Body of pancreas (tissue), 4 donors: ENCODE measurements around the gene RPA4. TPM values are rescaled to one million over a fixed set of nuclear protein-coding genes. Genes with fewer than 3 reads are reported as not detected.
"Not testable (repeated sequence)": the region's sequence is repeated elsewhere in the genome, so short reads cannot be mapped to it uniquely, and the experiment has no call there.

Source experiments
- ATAC-seq: fragments of 150-250 bp; one replicate; pipeline ENCODE4 v1.9.1; 2016
- DNase-seq, 4 donors: peaks; one replicate each; pipeline ENCODE4 v3.0.0-alpha.2; 2019
- H3K27ac ChIP-seq, 4 donors: fragments of 200-600 bp; sonication (generic); 1 replicate in 3 of 4; 2 replicates in 1 of 4; pipeline versions ENCODE4 v1.5.1 to v1.6.1; 2016 to 2019; ENCODE audit warnings: mild to moderate bottlenecking in 1 of 4, mixed read lengths in 1 of 4, moderate library complexity in 1 of 4
- H3K27me3 ChIP-seq, 2 donors: fragments of 200-600 bp; sonication (generic); one replicate each; pipeline ENCODE4 v1.6.0; 2016; ENCODE audit warnings: mild to moderate bottlenecking in 1 of 2
- H3K36me3 ChIP-seq, 2 donors: fragments of 200-600 bp; sonication (generic); replicated peaks in 1 of 2; 2 replicates each; pipeline ENCODE4 v1.5.1; 2016; ENCODE audit warnings: low read depth in 2 of 2; ENCODE audit not compliant: insufficient read depth in 1 of 2
- H3K4me1 ChIP-seq: fragments of 200-600 bp; sonication (generic); one replicate; pipeline ENCODE4 v1.6.0; 2016
- H3K4me3 ChIP-seq, 2 donors: fragments of 200-600 bp; sonication (generic); 1 replicate in 1 of 2; 2 replicates in 1 of 2; pipeline ENCODE4 v1.5.1; 2016 to 2019
- H3K9me3 ChIP-seq, 3 donors: fragments of 200-600 bp; sonication (generic); 1 replicate in 2 of 3; 2 replicates in 1 of 3; pipeline ENCODE4 v1.5.1; 2016
- CTCF ChIP-seq, 7 experiments: fragments of 450-650 bp in 4 of 7; fragments of 200-600 bp in 3 of 7; sonication (generic) in 3 of 7; IDR thresholded peaks; one replicate each; pipeline ENCODE4 v1.5.1; 2016 to 2019; ENCODE audit warnings: antibody characterized with exemption in 7 of 7
- POLR2A ChIP-seq, 3 donors: fragments of 450-650 bp; IDR thresholded peaks; one replicate each; pipeline ENCODE4 v1.6.1; 2016; ENCODE audit warnings: antibody characterized with exemption in 3 of 3, mild to moderate bottlenecking in 2 of 3
- WGBS, 2 donors: methylation state at CpG; one replicate each; pipeline ENCODE4 v1.1.5; 2017; 5-methylcytosine and 5-hydroxymethylcytosine counted together
- intact Hi-C: fragments of 100-400 bp; cut with DNase I; formaldehyde crosslinking; loops from one replicate; pipeline ENCODE4 v1.15.1; 2023
- total RNA-seq, 2 donors: library from RNA; depleted of rRNA; stranded (reverse); fragments of >200 nt; gene quantifications; one replicate each; pipeline ENCODE4 v1.1.0, GENCODE V29; 2016

The RPA4 gene
- total RNA-seq, 2 donors from 2014 or later = 0.99 to 2.9 TPM

DNA sequence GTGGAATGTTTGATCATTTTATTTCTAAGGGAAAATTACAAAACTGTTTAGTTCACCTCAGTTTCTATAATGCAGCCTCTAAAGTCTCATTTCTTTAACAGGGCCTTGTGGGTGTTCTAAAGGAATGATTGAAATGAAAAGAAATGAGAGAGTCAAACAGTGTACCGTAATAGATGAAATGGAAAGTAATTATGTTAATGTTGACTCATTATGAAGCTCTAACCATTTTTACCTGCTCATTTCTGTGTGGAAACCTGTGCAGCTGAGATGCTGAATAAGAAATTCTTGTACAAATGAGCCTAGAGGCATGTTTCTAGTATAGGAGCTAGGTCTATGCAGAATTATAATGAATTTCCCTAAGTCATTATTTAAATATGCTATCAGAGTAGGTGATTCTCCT lies 45.2 kb upstream of the RPA4 start:
- intact Hi-C loops = no loop called here
- no peak overlapping the region for H3K27ac ChIP-seq
- WGBS, 2 donors = 76 to 83% methylated on average over 1 of the region's 1 CpG
- H3K4me1 ChIP-seq = no peaks in the 10 kb centered on the region
- ATAC-seq (no peak), DNase-seq (no peak)
- no peak overlapping the region for H3K4me3 ChIP-seq
- H3K9me3 ChIP-seq = no peaks in the 10 kb centered on the region
- TF ChIP-seq POLR2A (IDR thresholded peaks at IDR 0.05) (no peak), CTCF (IDR thresholded peaks at IDR 0.05) (no peak)
- H3K27me3 ChIP-seq = no peaks in the 10 kb centered on the region
- no peaks in the 10 kb centered on the region for H3K36me3 ChIP-seq

GRCh38 chrX:96841325-96841724 lies 42.4 kb upstream of the RPA4 start:
- TF ChIP-seq POLR2A (IDR thresholded peaks at IDR 0.05) = no peak
- TF ChIP-seq CTCF (IDR thresholded peaks at IDR 0.05) = no peak
- no peaks in the 10 kb centered on the region for H3K36me3 ChIP-seq
- no peak for DNase-seq
- intact Hi-C loops = no loop called here
- ATAC-seq = no peak
- H3K4me3 ChIP-seq = no peak overlapping the region
- H3K27me3 ChIP-seq = no peaks in the 10 kb centered on the region
- H3K9me3 ChIP-seq = no peaks in the 10 kb centered on the region
- no peaks in the 10 kb centered on the region for H3K4me1 ChIP-seq
- 85 to 88% methylated on average over 1 of the region's 1 CpG for WGBS, 2 donors
- no peak overlapping the region for H3K27ac ChIP-seq

GRCh38 chrX:96841866-96842265 lies 41.8 kb upstream of the RPA4 start:
- H3K27ac ChIP-seq, H3K27me3 ChIP-seq, intact Hi-C loops, H3K4me3 ChIP-seq, H3K4me1 ChIP-seq, DNase-seq, ATAC-seq, H3K9me3 ChIP-seq, H3K36me3 ChIP-seq: not testable (repeated sequence)
- 88 to 96% methylated on average over 3 of the region's 3 CpGs for whole genome bisulfite sequencing, 2 donors

- Histone ChIP-seq H3K4me1 (no peaks in the 10 kb centered on the region), H3K4me3 (no peak overlapping the region), H3K36me3 (no peaks in the 10 kb centered on the region), H3K27ac (no peak overlapping the region), H3K9me3 (no peaks in the 10 kb centered on the region), H3K27me3 (no peaks in the 10 kb centered on the region)
- TF ChIP-seq POLR2A (IDR thresholded peaks at IDR 0.05) (no peak), CTCF (IDR thresholded peaks at IDR 0.05) (no peak)
- DNase-seq = no peak
- intact Hi-C loops = no loop called here
- WGBS, 2 donors = 83 to 90% methylated on average over 4 to 5 of the region's 5 CpGs
- ATAC-seq = no peak
These were observed 40.1 kb upstream of the RPA4 start for GRCh38 chrX:96843566-96843965.

DNA sequence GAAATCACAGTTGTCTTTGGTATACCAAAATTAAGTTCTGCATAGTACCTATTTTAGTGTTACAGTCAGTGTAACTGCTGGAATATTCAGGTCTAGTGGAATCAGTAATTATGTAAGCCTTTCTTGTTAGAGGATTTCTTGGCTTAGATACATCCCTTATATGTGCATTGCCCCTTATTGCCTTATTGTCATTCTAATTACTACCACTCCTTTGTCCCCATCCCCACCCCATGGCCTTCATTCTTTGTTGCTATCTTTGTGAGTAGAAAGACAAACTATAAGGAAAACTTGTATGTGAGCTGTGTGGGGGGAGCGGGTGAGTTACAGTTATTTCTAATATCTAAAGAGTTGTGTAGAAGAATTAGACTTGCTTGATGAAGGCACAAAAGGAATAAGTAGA lies 36.9 kb upstream of the RPA4 start:
- 90 to 100% methylated on average over 1 of the region's 1 CpG for WGBS, 2 donors
- DNase-seq (no peak), ATAC-seq (no peak)
- Histone ChIP-seq H3K27ac (no peak overlapping the region), H3K36me3 (no peaks in the 10 kb centered on the region), H3K27me3 (no peaks in the 10 kb centered on the region), H3K4me1 (no peaks in the 10 kb centered on the region), H3K9me3 (no peaks in the 10 kb centered on the region), H3K4me3 (no peak overlapping the region)
- TF ChIP-seq POLR2A (IDR thresholded peaks at IDR 0.05) (no peak), CTCF (IDR thresholded peaks at IDR 0.05) (no peak)
- intact Hi-C loops = no loop called here

GRCh38 chrX:96859422-96859821 lies 24.3 kb upstream of the RPA4 start:
- H3K36me3 ChIP-seq, DNase-seq, intact Hi-C loops, H3K9me3 ChIP-seq, ATAC-seq, H3K27me3 ChIP-seq, H3K4me3 ChIP-seq, H3K27ac ChIP-seq, H3K4me1 ChIP-seq: not testable (repeated sequence)
- WGBS, 2 donors = 89 to 97% methylated on average over 4 of the region's 4 CpGs
